ENCODE data around the gene MED12. TPM values are rescaled to one million over a fixed set of nuclear protein-coding genes. Genes with fewer than 3 reads are reported as not detected.
"Not testable (repeated sequence)": the region's sequence is repeated elsewhere in the genome, so short reads cannot be mapped to it uniquely, and the experiment has no call there.

The MED12 gene
- total and polyA plus RNA-seq, 2 experiments from 2014 or later, result 7.1 to 40.6 TPM

DNA sequence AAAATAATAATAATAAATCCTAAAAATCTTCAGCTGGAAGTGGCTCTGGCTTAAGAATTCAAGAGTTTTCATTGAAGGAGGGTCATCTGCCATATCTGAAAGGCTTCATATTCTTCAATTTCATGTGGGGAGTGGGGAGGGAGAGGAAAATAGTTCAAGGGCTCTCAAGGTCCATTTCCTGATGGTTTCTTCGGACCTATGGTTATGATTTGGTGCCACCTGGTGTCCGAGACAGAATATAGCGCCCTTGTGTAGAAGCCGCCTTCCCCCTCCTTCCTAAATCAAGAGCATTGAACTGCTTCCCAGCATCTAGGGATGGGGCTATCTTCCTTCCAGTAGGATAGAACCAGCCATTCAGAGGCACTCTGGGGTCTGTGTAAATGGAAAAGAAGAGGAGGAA is 60.5 kb downstream of the MED12 start:
- Mint-ChIP-seq H3K4me3 (no peak overlapping the region), H3K4me1 (peaks cover 21% of the 10 kb centered on the region), H3K9me3 (no peaks in the 10 kb centered on the region), H3K27ac (no peak overlapping the region), H3K36me3 (ENCODE audit: low read depth) (no peaks in the 10 kb centered on the region), H3K27me3 (ENCODE audit: insufficient read depth, low read depth, poor library complexity) (peaks cover 3% of the 10 kb centered on the region)
- Histone ChIP-seq H3F3A (replicated peaks; ENCODE audit: low read depth) (no peaks in the 10 kb centered on the region), H3K4me1 (ENCODE audit: insufficient read depth) (no peaks in the 10 kb centered on the region; the same call in 1 of the 2 replicates), H4K20me1 (replicated peaks; ENCODE audit: insufficient read depth) (no peaks in the 10 kb centered on the region), H3K27ac (ENCODE audit: low read depth) (no peak overlapping the region), H3K4me2 (no peak overlapping the region), H3K79me2 (replicated peaks; ENCODE audit: insufficient read depth) (no peaks in the 10 kb centered on the region), H2AFZ (no peak overlapping the region), H3K4me3 (no peak overlapping the region), H3K9me2 (ENCODE audit: insufficient read depth) (no peaks in the 10 kb centered on the region), H3K27me3 (ENCODE audit: insufficient read depth) (no peaks in the 10 kb centered on the region), H3K36me3 (ENCODE audit: insufficient read depth) (no peaks in the 10 kb centered on the region)
- DNase-seq (ENCODE audit: low spot score) (peak; percentile 78), ATAC-seq (peak; percentile 15)
- no peak for TF ChIP-seq POLR2AphosphoS5 (IDR thresholded peaks at IDR 0.05; ENCODE audit: low read depth)
- TF ChIP-seq, protein P1, sequence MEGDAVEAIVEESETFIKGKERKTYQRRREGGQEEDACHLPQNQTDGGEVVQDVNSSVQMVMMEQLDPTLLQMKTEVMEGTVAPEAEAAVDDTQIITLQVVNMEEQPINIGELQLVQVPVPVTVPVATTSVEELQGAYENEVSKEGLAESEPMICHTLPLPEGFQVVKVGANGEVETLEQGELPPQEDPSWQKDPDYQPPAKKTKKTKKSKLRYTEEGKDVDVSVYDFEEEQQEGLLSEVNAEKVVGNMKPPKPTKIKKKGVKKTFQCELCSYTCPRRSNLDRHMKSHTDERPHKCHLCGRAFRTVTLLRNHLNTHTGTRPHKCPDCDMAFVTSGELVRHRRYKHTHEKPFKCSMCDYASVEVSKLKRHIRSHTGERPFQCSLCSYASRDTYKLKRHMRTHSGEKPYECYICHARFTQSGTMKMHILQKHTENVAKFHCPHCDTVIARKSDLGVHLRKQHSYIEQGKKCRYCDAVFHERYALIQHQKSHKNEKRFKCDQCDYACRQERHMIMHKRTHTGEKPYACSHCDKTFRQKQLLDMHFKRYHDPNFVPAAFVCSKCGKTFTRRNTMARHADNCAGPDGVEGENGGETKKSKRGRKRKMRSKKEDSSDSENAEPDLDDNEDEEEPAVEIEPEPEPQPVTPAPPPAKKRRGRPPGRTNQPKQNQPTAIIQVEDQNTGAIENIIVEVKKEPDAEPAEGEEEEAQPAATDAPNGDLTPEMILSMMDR (conservative IDR thresholded peaks at IDR 0.05; ENCODE audit: low read depth in 2 of 2), result peak; percentile 63 to 77
- TF ChIP-seq STAT1 (IDR thresholded peaks at IDR 0.05; ENCODE audit: unreplicated experiment), result no peak

DNA sequence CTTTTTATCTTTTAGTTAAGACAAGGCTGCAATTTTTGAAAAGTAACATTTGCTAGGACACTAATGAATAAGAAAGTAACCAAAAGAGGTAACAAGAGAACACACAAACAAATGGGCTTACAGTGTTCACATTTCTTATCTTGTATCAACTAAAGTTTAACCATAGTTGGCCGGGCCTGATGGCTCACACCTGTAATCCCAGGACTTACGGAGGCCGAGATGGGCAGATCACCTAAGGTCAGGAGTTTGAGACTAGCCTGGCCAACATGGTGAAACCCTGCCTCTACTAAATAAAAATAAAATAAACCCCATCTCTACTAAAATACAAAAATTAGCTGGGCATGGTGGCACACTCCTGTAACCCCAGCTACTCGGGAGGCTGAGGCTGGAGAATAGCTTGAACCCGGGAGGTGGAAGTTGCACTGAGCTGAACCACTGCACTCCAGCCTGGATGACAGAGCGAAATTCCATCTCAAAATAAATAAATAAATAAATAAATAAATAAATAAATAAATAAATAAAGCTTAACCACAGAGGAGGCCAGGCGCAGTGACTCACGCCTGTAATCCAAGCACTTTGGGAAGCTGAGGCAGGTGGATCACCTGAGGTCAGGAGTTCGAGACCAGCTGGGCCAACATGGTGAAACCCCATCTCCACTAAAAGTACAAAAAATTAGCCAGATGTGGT is 62.3 kb downstream of the MED12 start:
- H3K9me2 ChIP-seq (ENCODE audit: insufficient read depth); H2AFZ ChIP-seq; H4K20me1 ChIP-seq (replicated peaks; ENCODE audit: insufficient read depth); H3K4me3 Mint-ChIP-seq; H3F3A ChIP-seq (replicated peaks; ENCODE audit: low read depth); ATAC-seq; H3K36me3 ChIP-seq (ENCODE audit: insufficient read depth); H3K9me3 Mint-ChIP-seq; H3K27me3 ChIP-seq (ENCODE audit: insufficient read depth); H3K27me3 Mint-ChIP-seq (ENCODE audit: insufficient read depth, low read depth, poor library complexity); DNase-seq (ENCODE audit: low spot score); H3K79me2 ChIP-seq (replicated peaks; ENCODE audit: insufficient read depth); H3K36me3 Mint-ChIP-seq (ENCODE audit: low read depth); H3K4me1 ChIP-seq (ENCODE audit: insufficient read depth): not testable (repeated sequence)
- Histone ChIP-seq H3K4me2 (peak overlapping the region; percentile 58; the same call in 1 of the 2 replicates), H3K27ac (ENCODE audit: low read depth) (peak overlapping the region; percentile 95; the same call in 1 of the 2 replicates), H3K4me3 (peak overlapping the region; percentile 41; the same call in 1 of the 2 replicates)
- H3K27ac Mint-ChIP-seq, result peak overlapping the region; percentile 18; the same call in 1 of the 2 replicates
- H3K4me1 Mint-ChIP-seq, result peaks cover 29% of the 10 kb centered on the region

DNA sequence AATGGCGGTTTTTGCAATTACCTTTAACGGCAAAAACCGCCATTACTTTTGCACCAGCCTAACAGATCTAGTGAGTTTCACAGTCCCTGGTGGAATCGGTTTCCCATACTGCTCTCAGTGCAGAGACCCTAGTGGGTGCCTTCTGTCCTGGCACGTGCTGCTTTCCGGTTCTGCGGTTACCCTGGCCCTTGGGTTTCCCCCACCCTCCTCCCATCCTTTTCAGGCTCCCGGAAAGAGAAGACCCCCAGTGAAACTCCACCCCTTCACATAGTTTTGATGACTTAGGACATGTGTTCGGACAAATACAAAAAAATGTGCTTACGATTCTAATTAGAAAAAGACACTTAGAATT is 63.1 kb downstream of the MED12 start:
- Histone ChIP-seq H3K79me2 (replicated peaks; ENCODE audit: insufficient read depth) (no peaks in the 10 kb centered on the region), H3K27me3 (ENCODE audit: insufficient read depth) (no peaks in the 10 kb centered on the region), H2AFZ (no peak overlapping the region), H3K27ac (ENCODE audit: low read depth) (peak overlapping the region; percentile 95), H3F3A (replicated peaks; ENCODE audit: low read depth) (no peaks in the 10 kb centered on the region), H3K9me2 (ENCODE audit: insufficient read depth) (no peaks in the 10 kb centered on the region), H3K4me1 (ENCODE audit: insufficient read depth) (no peaks in the 10 kb centered on the region; the same call in 1 of the 2 replicates), H3K36me3 (ENCODE audit: insufficient read depth) (no peaks in the 10 kb centered on the region), H3K4me2 (peak overlapping the region; percentile 58), H3K4me3 (peak overlapping the region; percentile 41), H4K20me1 (replicated peaks; ENCODE audit: insufficient read depth) (no peaks in the 10 kb centered on the region)
- H3K4me1 Mint-ChIP-seq, result peaks cover 29% of the 10 kb centered on the region
- peak overlapping the region; percentile 99 for H3K27ac Mint-ChIP-seq
- ATAC-seq (peak; percentile 25), DNase-seq (ENCODE audit: low spot score) (no peak)
- H3K9me3 Mint-ChIP-seq, result no peaks in the 10 kb centered on the region
- peak overlapping the region; percentile 79 for H3K4me3 Mint-ChIP-seq
- H3K36me3 Mint-ChIP-seq (ENCODE audit: low read depth), result no peaks in the 10 kb centered on the region
- H3K27me3 Mint-ChIP-seq (ENCODE audit: insufficient read depth, low read depth, poor library complexity), result peaks cover 3% of the 10 kb centered on the region
- TF ChIP-seq, protein P2, sequence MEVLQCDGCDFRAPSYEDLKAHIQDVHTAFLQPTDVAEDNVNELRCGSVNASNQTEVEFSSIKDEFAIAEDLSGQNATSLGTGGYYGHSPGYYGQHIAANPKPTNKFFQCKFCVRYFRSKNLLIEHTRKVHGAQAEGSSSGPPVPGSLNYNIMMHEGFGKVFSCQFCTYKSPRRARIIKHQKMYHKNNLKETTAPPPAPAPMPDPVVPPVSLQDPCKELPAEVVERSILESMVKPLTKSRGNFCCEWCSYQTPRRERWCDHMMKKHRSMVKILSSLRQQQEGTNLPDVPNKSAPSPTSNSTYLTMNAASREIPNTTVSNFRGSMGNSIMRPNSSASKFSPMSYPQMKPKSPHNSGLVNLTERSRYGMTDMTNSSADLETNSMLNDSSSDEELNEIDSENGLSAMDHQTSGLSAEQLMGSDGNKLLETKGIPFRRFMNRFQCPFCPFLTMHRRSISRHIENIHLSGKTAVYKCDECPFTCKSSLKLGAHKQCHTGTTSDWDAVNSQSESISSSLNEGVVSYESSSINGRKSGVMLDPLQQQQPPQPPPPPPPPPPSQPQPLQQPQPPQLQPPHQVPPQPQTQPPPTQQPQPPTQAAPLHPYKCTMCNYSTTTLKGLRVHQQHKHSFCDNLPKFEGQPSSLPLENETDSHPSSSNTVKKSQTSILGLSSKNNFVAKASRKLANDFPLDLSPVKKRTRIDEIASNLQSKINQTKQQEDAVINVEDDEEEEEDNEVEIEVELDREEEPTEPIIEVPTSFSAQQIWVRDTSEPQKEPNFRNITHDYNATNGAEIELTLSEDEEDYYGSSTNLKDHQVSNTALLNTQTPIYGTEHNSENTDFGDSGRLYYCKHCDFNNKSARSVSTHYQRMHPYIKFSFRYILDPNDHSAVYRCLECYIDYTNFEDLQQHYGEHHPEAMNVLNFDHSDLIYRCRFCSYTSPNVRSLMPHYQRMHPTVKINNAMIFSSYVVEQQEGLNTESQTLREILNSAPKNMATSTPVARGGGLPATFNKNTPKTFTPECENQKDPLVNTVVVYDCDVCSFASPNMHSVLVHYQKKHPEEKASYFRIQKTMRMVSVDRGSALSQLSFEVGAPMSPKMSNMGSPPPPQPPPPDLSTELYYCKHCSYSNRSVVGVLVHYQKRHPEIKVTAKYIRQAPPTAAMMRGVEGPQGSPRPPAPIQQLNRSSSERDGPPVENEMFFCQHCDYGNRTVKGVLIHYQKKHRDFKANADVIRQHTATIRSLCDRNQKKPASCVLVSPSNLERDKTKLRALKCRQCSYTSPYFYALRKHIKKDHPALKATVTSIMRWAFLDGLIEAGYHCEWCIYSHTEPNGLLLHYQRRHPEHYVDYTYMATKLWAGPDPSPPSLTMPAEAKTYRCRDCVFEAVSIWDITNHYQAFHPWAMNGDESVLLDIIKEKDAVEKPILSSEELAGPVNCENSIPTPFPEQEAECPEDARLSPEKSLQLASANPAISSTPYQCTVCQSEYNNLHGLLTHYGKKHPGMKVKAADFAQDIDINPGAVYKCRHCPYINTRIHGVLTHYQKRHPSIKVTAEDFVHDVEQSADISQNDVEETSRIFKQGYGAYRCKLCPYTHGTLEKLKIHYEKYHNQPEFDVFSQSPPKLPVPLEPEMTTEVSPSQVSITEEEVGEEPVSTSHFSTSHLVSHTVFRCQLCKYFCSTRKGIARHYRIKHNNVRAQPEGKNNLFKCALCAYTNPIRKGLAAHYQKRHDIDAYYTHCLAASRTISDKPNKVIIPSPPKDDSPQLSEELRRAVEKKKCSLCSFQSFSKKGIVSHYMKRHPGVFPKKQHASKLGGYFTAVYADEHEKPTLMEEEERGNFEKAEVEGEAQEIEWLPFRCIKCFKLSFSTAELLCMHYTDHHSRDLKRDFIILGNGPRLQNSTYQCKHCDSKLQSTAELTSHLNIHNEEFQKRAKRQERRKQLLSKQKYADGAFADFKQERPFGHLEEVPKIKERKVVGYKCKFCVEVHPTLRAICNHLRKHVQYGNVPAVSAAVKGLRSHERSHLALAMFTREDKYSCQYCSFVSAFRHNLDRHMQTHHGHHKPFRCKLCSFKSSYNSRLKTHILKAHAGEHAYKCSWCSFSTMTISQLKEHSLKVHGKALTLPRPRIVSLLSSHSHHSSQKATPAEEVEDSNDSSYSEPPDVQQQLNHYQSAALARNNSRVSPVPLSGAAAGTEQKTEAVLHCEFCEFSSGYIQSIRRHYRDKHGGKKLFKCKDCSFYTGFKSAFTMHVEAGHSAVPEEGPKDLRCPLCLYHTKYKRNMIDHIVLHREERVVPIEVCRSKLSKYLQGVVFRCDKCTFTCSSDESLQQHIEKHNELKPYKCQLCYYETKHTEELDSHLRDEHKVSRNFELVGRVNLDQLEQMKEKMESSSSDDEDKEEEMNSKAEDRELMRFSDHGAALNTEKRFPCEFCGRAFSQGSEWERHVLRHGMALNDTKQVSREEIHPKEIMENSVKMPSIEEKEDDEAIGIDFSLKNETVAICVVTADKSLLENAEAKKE (CRISPR knock-in tag; IDR thresholded peaks at IDR 0.05), result no peak
- TF ChIP-seq ZNF114 (CRISPR knock-in tag; IDR thresholded peaks at IDR 0.05) (no peak), EZH2phosphoT487 (IDR thresholded peaks at IDR 0.05; ENCODE audit: unreplicated experiment) (no peak), POLR2AphosphoS5 (IDR thresholded peaks at IDR 0.05; ENCODE audit: low read depth) (no peak), EZH2 (IDR thresholded peaks at IDR 0.05; ENCODE audit: low read depth, unreplicated experiment) (no peak)

All from GM23338 (cell line).